Mesenchymal stem cell (in vitro differentiated cells and primary cell): ENCODE data around the gene LOXL3.
A peak's percentile ranks its signal among the peaks of the same experiment; 100 is the strongest.

ENCODE experiments used
- DNase-seq: peaks from one replicate; pipeline ENCODE4 v3.0.0-alpha.2; 2013
- H2AFZ ChIP-seq: one replicate; pipeline ENCODE4 v1.6.1; 2013; ENCODE audit warnings: low read depth, mild to moderate bottlenecking, control low read depth, inconsistent platforms, low read length, moderate library complexity
- H2AK5ac ChIP-seq: 2 replicates; pipeline ENCODE4 v1.6.1; 2013; ENCODE audit warnings: low read length, moderate library complexity, mild to moderate bottlenecking, inconsistent platforms; ENCODE audit not compliant: severe bottlenecking
- H2BK120ac ChIP-seq: one replicate; pipeline ENCODE4 v1.6.1; 2013; ENCODE audit warnings: low read depth, mild to moderate bottlenecking, inconsistent platforms, low read length, moderate library complexity
- H2BK12ac ChIP-seq, 2 experiments: one replicate each; pipeline ENCODE4 v1.6.1; 2013; ENCODE audit warnings: inconsistent platforms in 2 of 2, low read length in 2 of 2, mild to moderate bottlenecking in 2 of 2, moderate library complexity in 2 of 2, control low read depth in 1 of 2
- H2BK15ac ChIP-seq: one replicate; pipeline ENCODE4 v1.6.1; 2013; ENCODE audit warnings: mild to moderate bottlenecking, low read depth, inconsistent platforms; ENCODE audit not compliant: poor library complexity, severe bottlenecking
- H2BK5ac ChIP-seq: 2 replicates; pipeline ENCODE4 v1.6.1; 2013; ENCODE audit warnings: low read depth, mild to moderate bottlenecking, low read length, control low read depth, inconsistent platforms; ENCODE audit not compliant: poor library complexity, severe bottlenecking
- H3K14ac ChIP-seq, 2 experiments: one replicate each; pipeline ENCODE4 v1.6.1; 2013; ENCODE audit warnings: inconsistent platforms in 2 of 2, low read length in 2 of 2, control low read depth in 1 of 2, mild to moderate bottlenecking in 1 of 2, moderate library complexity in 1 of 2
- H3K18ac ChIP-seq, 2 experiments: one replicate each; pipeline ENCODE4 v1.6.1; 2013; ENCODE audit warnings: inconsistent platforms in 2 of 2, low read length in 2 of 2, control low read depth in 1 of 2, low read depth in 1 of 2, mild to moderate bottlenecking in 1 of 2
- H3K23ac ChIP-seq, 2 experiments: one replicate each; pipeline ENCODE4 v1.6.1; 2013; ENCODE audit warnings: inconsistent platforms in 2 of 2, low read length in 2 of 2, mild to moderate bottlenecking in 2 of 2, moderate library complexity in 2 of 2, control low read depth in 1 of 2
- H3K27ac ChIP-seq: 2 replicates; pipeline ENCODE4 v1.5.1; 2013; ENCODE audit warnings: mild to moderate bottlenecking, moderate library complexity, low read length, control low read depth, inconsistent platforms; ENCODE audit not compliant: poor library complexity, severe bottlenecking
- H3K27me3 ChIP-seq, 2 experiments: 2 replicates each; pipeline versions ENCODE4 v1.6.1 to v1.7.0; 2013; ENCODE audit warnings: low read length in 2 of 2, mild to moderate bottlenecking in 2 of 2, moderate library complexity in 2 of 2, control low read depth in 1 of 2, inconsistent platforms in 1 of 2; ENCODE audit not compliant: control insufficient read depth in 1 of 2, insufficient read depth in 1 of 2
- H3K36me3 ChIP-seq, 2 experiments: 2 replicates each; pipeline versions ENCODE4 v1.6.1 to v1.7.0; 2013; ENCODE audit warnings: low read length in 2 of 2, control low read depth in 1 of 2, inconsistent platforms in 1 of 2, low read depth in 1 of 2, mild to moderate bottlenecking in 1 of 2; ENCODE audit not compliant: insufficient read depth in 2 of 2, control insufficient read depth in 1 of 2
- H3K4ac ChIP-seq, 2 experiments: one replicate each; pipeline ENCODE4 v1.6.1; 2013; ENCODE audit warnings: inconsistent platforms in 2 of 2, low read length in 2 of 2, mild to moderate bottlenecking in 2 of 2, moderate library complexity in 2 of 2, control low read depth in 1 of 2, low read depth in 1 of 2
- H3K4me1 ChIP-seq: 2 replicates; pipeline ENCODE4 v1.6.1; 2013; ENCODE audit warnings: low read depth, low read length, control low read depth; ENCODE audit not compliant: control insufficient read depth, insufficient read depth
- H3K4me2 ChIP-seq: 2 replicates; pipeline ENCODE4 v1.6.1; 2013; ENCODE audit warnings: low read length, mild to moderate bottlenecking, inconsistent platforms; ENCODE audit not compliant: poor library complexity, severe bottlenecking
- H3K4me3 ChIP-seq, 2 experiments: 2 replicates each; pipeline versions ENCODE4 v1.5.1 to v1.7.0; 2013; ENCODE audit warnings: low read length in 2 of 2, mild to moderate bottlenecking in 2 of 2, control low read depth in 1 of 2, low read depth in 1 of 2; ENCODE audit not compliant: insufficient read depth in 1 of 2
- H3K79me1 ChIP-seq: replicated peaks from 2 replicates; pipeline ENCODE4 v1.6.1; 2013; ENCODE audit warnings: mild to moderate bottlenecking, control low read depth, low read length, inconsistent platforms; ENCODE audit not compliant: poor library complexity, severe bottlenecking
- H3K9ac ChIP-seq: 2 replicates; pipeline ENCODE4 v1.7.0; 2013; ENCODE audit warnings: mild to moderate bottlenecking, low read length, moderate library complexity
- H3K9me3 ChIP-seq: 2 replicates; pipeline ENCODE4 v1.7.0; 2013; ENCODE audit warnings: mild to moderate bottlenecking, low read length; ENCODE audit not compliant: control insufficient read depth
- H4K8ac ChIP-seq: one replicate; pipeline ENCODE4 v1.6.1; 2013; ENCODE audit warnings: inconsistent platforms, mild to moderate bottlenecking, low read length, moderate library complexity
- H4K91ac ChIP-seq: one replicate; pipeline ENCODE4 v1.6.1; 2013; ENCODE audit warnings: mild to moderate bottlenecking, low read length, inconsistent platforms
- WGBS: methylation state at CpG from one replicate; pipeline ENCODE4 v1.1.7; 2013; ENCODE audit warnings: mixed read lengths; 5-methylcytosine and 5-hydroxymethylcytosine counted together

LOXL3 gene

DNA sequence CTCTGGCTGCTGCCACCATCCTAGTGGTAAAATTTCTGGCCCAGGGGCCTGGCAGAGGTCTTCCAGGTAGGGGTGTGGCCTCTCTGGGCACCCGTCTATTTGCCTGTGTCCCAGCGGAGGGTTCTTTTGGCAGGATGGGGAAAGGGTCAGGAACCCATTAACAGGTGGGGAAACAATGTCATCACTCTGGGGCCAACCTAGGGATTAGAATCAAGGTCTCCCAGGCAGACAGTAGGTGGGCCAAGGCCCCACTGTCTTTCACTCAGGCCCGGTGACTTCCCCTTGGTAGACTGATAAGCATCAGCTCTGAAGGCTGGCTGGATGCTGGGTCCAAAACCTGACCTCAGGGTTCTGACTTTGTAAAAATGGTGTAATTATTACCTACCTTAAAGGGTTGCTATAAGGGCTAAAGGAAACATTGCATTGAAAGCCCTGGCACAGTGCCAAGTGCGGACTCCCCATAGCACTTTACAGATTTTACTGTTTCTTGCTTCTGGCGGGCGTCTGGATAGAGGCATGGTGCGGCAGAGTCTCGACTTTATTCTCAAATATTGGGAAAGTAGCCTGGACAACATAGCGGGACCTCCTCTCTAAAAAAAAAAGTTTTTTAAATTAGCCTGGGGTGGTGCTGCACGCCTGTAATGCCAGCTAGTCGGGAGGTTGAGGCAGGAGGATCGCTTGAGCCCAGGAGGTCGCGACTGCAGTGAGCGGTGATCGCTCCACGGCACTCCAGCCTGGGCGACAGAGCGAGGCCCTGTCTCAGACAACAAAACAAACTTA lies 56.6 kb downstream of the LOXL3 start:
- Histone ChIP-seq H3K4me1 (peaks cover 29% of the 10 kb centered on the region), H3K18ac (no peak overlapping the region), H2BK12ac (no peak overlapping the region), H3K9me3 (no peaks in the 10 kb centered on the region), H3K14ac (no peak overlapping the region), H2BK120ac (no peak overlapping the region), H3K23ac (no peak overlapping the region), H2AK5ac (no peak overlapping the region), H4K91ac (no peak overlapping the region), H3K4ac (no peak overlapping the region), H4K8ac (no peak overlapping the region), H3K27me3 (peaks cover 0 to 53% of the 10 kb centered on the region in 2 experiments), H3K36me3 (peaks cover 16 to 25% of the 10 kb centered on the region in 2 experiments), H2AFZ (no peak overlapping the region), H3K79me1 (no peaks in the 10 kb centered on the region), H2BK15ac (no peak overlapping the region), H3K4me2 (no peak overlapping the region), H3K27ac (no peak overlapping the region), H3K4me3 (peak overlapping the region in 1 of 2 experiments; percentile 77), H3K9ac (peak overlapping the region; percentile 77), H2BK5ac (no peak overlapping the region)
- no peak for DNase-seq
- 73% methylated on average over 16 of the region's 19 CpGs for WGBS

DNA sequence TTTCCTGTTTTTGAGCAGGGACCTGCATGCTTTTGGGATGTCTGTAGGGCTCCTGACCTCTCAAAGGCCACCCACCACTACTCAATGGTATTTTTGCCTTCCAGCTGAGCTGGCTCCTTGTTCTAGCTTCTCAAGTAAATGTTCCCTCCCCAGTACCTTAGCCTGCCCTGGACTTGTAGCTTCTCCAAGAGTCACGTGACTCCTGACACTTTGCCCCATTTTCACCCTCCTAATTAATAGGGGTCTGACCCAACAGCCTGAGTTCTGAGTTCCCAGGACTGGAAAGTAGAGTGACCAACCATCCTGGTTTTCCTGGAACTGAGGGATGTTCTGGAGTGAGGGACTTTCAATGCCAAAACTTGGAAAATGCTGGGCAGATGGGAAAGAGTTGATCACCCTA lies 58.3 kb downstream of the LOXL3 start:
- Histone ChIP-seq H4K8ac (no peak overlapping the region), H3K79me1 (no peaks in the 10 kb centered on the region), H2AFZ (no peak overlapping the region), H2BK15ac (no peak overlapping the region), H2BK120ac (no peak overlapping the region), H3K18ac (no peak overlapping the region), H3K9ac (no peak overlapping the region), H2BK5ac (no peak overlapping the region), H2BK12ac (no peak overlapping the region), H3K36me3 (peaks cover 33 to 42% of the 10 kb centered on the region in 2 experiments), H3K4me2 (no peak overlapping the region), H3K4ac (no peak overlapping the region), H3K4me1 (peaks cover 27% of the 10 kb centered on the region), H4K91ac (no peak overlapping the region), H3K27me3 (peaks cover 0 to 35% of the 10 kb centered on the region in 2 experiments), H3K9me3 (no peaks in the 10 kb centered on the region), H3K27ac (no peak overlapping the region), H3K23ac (no peak overlapping the region), H3K4me3 (no peak overlapping the region), H2AK5ac (no peak overlapping the region), H3K14ac (no peak overlapping the region)
- WGBS = no CpG with 5 or more reads among the region's 1 CpG
- no peak for DNase-seq

DNA sequence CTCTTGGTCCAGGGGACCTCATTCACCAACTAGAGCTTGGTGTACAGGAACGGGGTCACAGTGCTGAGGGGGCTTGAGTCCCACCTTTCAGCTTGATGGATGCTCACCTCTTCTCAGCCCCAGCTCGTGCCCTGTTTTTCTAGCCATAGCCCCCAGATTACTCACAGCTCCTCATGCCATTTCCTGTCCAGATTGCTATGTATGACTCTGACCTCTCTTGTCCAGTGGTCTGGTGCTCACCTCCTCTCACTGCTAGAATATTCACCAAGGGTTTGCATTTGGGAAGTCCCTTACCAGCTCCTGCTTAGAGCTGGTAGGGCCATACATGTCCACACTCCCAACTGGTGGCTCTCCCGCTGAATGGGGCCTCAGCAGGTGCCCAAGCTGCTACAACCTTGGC lies 60.2 kb downstream of the LOXL3 start:
- peaks cover 0 to 19% of the 10 kb centered on the region in 2 experiments for H3K27me3 ChIP-seq
- no peak overlapping the region for H4K8ac ChIP-seq
- no peak overlapping the region for H3K9ac ChIP-seq
- no peak overlapping the region for H2BK12ac ChIP-seq
- no peak overlapping the region for H2BK5ac ChIP-seq
- H3K4me2 ChIP-seq = no peak overlapping the region
- no peak overlapping the region for H2BK15ac ChIP-seq
- H3K23ac ChIP-seq = no peak overlapping the region
- H3K36me3 ChIP-seq = peaks cover 49 to 56% of the 10 kb centered on the region in 2 experiments
- H3K79me1 ChIP-seq = peaks cover 5% of the 10 kb centered on the region
- H3K14ac ChIP-seq = no peak overlapping the region
- H3K4me1 ChIP-seq = peaks cover 11% of the 10 kb centered on the region
- DNase-seq = no peak
- H2AFZ ChIP-seq = no peak overlapping the region
- no peak overlapping the region for H3K27ac ChIP-seq
- no peak overlapping the region for H4K91ac ChIP-seq
- H3K18ac ChIP-seq = no peak overlapping the region
- no peaks in the 10 kb centered on the region for H3K9me3 ChIP-seq
- H2BK120ac ChIP-seq = no peak overlapping the region
- no peak overlapping the region for H3K4ac ChIP-seq
- 76% methylated on average over 3 of the region's 3 CpGs for whole genome bisulfite sequencing
- H2AK5ac ChIP-seq = no peak overlapping the region
- no peak overlapping the region for H3K4me3 ChIP-seq

DNA sequence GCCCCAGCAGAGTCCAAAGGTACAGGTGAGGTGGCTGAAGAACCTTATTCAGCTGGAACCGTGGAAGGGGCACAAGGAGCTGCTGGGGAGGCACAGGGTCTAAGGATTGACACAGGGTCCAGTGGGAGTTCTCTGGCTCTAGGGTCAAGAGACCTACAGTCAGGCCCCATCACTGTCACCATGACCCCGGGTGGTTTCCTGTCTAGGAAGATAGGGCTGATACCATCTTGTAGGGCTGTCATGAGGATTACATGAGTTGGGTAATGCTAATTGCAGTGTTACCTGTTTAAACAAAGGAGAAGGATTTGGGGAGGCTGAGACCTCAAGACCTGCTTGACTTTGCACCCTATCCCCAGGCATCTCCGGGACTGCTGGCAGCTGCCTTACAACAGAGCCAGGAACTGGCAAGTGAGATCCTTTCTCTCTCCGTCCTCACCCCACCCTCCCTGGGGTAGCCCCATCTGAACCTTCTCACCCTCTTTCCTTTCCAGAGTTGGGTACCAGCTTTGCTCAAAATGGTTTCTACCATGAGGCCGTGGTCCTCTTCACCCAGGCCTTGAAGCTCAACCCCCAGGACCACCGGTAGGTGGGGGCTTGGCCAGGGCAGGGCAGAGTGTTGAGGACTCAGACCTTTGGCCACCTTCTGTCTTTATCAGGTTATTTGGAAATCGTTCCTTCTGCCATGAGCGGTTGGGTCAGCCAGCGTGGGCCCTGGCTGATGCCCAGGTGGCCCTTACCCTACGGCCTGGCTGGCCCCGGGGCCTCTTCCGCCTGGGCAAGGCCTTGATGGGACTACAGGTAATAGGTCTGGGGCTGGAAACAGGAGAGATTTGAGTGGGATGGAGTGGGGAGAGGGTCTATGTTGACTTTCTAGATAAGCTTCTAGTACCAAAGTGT lies 61.8 kb downstream of the LOXL3 start:
- H3K4me3 ChIP-seq = no peak overlapping the region
- H3K23ac ChIP-seq = no peak overlapping the region

More for the DNA sequence above, 61.8 kb downstream of the LOXL3 start:
- Histone ChIP-seq H3K14ac (no peak overlapping the region), H4K8ac (no peak overlapping the region), H3K9me3 (no peaks in the 10 kb centered on the region), H3K27me3 (peaks cover 0 to 3% of the 10 kb centered on the region in 2 experiments), H3K4ac (no peak overlapping the region), H3K18ac (no peak overlapping the region), H3K36me3 (peaks cover 50 to 67% of the 10 kb centered on the region in 2 experiments), H4K91ac (no peak overlapping the region), H3K27ac (no peak overlapping the region), H2BK120ac (no peak overlapping the region), H2BK5ac (no peak overlapping the region), H3K4me2 (no peak overlapping the region), H3K4me1 (no peaks in the 10 kb centered on the region), H2BK15ac (no peak overlapping the region), H2BK12ac (no peak overlapping the region), H2AK5ac (no peak overlapping the region), H2AFZ (no peak overlapping the region), H3K9ac (no peak overlapping the region), H3K79me1 (peaks cover 9% of the 10 kb centered on the region)
- DNase-seq = no peak
- 96% methylated on average over 12 of the region's 12 CpGs for WGBS
